Right kidney (tissue), 1 donor: Measurements from ENCODE around the gene FAM83F.

ENCODE experiments used
- DNase-seq: peaks from one replicate; pipeline ENCODE4 v3.0.0-alpha.2; 2016

The FAM83F gene

DNA sequence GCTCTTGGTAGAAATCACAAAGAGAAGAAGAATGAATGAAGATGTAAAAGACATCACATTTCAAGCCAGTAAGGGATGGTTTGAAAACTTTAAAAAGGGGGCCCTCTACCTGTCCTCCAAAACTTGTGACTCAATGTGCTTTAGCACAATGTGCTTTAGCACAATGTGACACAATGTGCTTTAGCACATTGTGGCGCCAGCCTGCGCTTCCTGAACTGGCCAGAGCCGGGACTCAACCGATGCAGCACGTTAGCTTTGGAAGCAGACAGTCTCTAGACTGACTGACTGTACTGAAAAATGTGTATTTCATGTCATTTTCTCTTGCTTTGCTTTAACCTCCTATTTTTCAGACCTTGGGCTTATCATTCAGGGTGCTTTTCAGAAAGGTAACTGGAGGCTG, 63.5 kb downstream of the FAM83F start:
- DNase-seq: no peak

DNA sequence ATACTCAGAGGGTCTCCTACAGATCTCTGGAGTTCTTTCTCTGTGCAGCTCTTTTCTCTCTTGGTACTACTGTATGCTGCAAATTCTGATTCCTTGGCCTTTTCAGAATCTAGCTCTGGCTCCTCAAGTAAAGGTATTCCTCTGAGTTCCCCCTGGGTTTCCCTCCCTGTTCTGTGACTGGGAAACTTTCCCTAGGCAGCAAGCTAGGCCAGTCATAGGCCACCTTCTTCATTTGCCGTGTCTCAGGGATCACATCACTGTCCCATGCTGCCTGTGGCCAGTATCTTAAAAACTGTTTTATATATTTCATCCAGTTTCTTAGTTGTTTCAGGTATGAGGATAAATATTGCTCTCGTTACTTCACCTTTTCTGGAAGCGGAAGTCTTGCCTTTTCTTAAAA, 71.2 kb downstream of the FAM83F start:
- no peak for DNase-seq

DNA sequence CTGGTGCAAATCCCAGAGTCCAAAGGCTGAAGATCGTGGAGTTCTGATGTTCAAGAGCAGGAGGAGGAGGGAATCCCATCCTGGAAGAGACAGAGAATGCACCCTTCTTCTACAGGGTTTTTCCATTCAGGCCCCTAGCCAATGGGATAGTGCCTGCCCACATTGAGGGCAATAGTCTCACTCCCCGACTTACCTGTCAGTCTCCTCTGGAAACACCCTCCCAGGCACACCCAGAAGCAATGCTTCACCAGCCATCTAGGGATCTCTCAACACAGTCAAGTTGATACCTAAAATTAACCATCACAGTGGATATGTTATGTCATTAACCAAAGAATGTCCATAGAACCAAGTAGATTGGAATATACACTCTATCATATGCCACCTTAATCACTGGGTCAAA, 72.9 kb downstream of the FAM83F start:
- no peak for DNase-seq

DNA sequence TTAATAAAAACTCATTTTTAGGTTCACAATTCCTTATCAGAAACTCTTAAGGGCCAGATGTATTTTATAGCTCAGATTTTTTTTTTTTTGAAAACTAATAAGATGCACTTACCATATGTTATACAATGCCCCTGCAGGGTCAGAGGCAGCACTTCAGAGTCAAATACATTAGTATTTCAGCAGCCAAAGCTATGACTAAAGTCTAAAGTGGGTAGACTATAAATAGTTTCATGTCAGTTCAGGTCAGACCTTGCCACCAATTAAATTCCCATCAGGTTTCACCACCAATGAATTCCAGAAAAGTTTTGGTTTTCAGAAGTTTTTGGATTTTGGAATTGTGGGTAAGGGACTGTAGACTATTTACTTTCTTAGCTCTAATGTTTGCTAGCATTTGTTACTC, 75.9 kb downstream of the FAM83F start:
- DNase-seq: no peak

DNA sequence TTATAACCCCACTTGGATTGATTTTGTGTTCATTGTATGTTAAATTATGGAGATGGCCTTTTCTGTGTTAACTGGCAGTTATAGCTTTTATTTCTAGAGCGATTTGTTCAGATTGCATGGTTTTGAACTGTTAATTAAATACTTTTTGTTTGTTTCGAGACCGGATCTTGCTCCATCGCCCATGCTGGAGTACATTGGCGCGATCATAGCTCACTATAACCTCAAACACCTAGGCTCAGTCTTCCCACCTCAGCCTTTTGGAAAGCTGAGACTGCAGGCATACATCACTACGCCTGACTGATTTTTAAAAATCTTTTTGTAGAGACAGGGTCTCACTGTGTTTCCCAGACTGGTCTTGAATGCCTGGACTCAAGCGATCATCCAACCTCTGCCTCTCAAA, 77.0 kb downstream of the FAM83F start:
- DNase-seq: no peak

DNA sequence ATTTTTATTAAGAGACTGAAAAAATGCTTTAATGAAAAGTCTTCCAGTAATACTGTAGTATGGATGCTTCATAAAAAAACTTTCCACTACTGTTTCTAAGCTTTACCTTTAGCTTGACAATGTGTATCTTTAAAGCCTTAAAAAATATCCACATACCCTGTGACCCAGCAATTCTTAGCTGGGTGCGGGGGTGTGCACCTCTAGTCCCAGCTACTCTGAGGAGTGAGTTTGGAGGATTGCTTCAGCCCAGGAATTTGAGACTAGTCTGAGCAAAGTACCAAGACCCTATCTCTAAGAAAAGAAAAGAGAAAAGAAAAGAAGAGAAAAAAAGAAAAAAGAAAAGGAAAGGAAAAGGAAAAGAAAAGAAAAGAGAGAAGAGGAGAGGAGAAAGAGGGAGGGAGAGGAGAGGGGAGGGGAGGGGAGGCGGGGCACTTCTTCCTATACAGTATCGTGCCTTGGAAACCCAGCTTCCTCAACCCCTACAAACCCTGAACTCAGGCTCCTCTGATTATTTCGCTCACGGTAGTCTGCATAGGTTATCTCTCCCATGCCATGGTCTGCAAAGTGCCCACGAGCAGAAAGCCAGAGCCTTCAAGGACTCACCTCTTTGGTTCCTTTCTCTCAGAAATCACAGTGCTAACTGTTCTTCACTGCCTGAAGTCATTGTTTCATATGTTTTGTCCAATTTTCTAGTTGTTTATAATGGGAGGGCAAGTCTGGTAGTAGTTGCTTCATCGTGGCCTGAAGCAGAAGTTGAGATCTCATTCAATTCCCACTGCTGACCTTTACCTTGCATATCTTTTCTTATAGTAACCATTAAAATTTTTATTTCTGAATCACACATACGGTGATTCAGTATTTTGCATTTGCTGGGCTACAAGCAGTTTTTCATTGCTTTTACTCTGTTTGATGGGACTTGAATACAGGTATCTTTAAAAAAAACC, 82.2 kb downstream of the FAM83F start:
- no peak for DNase-seq

DNA sequence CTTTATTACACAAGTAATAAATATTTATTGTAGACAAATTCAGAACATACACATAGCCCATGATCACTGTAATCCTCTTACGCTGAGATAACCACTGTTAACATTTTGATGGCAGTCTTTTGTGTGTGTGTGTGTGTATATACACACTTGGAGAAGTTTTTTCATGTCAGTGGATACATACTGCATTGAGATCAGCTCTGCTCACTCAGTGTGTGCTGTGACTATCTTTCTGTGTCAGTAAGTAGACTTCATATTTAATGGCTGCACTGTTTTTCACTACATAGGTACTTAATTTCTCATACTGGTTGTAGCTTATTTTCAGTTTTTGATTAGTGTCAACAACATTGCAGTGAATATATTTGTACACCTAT, 82.9 kb downstream of the FAM83F start:
- no peak for DNase-seq

DNA sequence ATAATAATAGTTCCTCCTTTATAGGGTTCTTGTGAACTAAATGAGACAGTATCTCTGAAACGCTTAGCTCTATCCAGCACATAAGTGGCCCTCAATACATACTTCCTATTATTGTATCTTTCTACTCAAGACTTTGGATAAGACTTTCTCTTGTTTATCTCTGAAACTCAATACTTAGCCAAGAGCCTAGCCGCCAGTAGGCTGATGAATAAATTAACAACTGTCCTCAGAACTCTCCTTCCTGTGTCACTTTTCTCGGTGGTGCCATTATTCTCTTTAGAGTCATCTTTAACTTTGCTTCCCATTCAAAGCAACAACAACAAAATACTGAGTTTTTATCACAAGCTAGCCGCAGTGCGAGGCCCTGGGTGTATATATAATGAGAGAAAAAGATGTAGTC, 86.9 kb downstream of the FAM83F start:
- no peak for DNase-seq

DNA sequence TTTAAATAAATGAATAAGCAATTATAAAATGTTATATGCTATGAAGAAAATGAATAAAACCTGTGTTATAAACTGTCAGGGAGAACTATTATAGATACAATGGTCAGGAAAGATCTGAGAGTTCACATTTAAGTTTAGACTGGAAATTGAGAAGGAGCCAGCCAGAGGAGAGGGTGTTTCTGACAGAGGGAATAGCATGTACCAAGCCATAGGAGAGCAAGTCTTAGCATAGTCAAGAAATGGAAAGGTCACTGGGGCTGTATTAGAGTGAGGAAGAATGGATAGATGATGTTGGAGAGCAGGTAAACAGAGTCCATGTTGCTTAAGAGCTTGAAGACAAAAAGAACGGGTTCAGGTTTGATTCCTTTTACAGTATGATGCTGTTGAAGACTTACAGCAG, 87.4 kb downstream of the FAM83F start:
- DNase-seq: no peak

DNA sequence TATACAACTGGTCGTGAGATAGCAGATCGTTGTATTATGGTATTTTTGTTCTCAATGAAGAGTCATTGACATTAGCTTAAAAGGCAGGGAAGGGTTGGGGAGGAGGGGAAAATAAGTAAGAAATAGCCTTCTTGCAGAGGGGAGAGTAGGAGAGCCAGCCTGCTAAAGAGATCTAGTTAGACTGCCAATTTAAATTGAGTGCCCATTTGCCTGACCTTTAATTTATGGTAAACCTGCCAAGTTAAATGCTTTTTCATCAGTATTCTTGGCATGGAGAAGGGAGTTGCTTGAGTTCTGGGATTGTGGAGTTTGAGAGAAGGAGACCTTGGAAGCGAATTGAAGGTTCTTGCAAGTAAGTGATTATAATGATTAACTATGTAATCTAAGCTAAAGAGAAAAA, 89.0 kb downstream of the FAM83F start:
- no peak for DNase-seq

DNA sequence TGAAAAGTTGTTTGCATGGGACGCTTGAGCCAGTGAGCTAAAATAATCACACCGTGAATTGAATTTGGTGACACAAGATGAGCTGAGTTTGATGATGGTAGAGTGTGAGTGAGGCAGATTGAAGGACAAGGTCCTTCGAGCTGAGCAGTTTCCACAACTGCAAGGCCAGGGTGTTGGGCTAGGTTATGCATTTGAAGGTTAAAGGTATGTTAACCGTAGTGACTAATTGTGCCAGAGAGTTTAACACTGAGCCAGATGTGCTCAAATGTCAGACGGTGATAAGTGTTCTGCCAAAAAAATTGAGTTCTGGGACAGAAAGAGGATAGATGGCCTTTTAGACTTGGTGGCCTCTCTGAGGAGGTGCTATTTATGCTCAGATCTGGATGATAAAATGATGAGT, 89.5 kb downstream of the FAM83F start:
- DNase-seq: no peak

DNA sequence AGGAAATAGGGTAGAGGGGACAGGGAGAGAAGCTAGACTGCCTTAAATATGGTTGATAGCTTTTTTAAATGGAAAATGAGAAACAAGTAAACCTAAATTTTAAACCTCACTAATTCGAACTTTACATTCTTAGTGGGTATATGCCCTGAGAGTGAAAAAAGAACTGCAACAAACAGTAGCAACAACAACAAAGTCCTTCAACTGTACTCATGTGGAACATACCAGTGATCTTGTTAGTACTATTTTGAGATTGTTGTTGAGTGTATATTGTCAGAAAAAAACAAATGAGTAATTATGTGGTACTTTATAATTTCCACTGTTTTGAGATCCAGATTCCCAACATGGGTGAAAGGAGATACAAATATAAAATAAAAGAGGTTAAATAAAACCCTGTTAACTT, 94.1 kb downstream of the FAM83F start:
- DNase-seq: no peak
